Upper lobe of right lung (tissue), 1 donor: ENCODE results near the gene FBXO24. TPM values are rescaled to one million over a fixed set of nuclear protein-coding genes. Genes with fewer than 3 reads are reported as not detected.

Experiments used
- ATAC-seq: fragments of 200-7000 bp; cut with Tn5 transposase; one replicate; pipeline ENCODE4 v1.9.1; 2020; ENCODE audit warnings: mild to moderate bottlenecking, moderate library complexity
- DNase-seq: peaks from one replicate; pipeline ENCODE4 v3.0.0-alpha.2; 2020
- H3K27ac ChIP-seq: fragments of 200-600 bp; one replicate; pipeline ENCODE4 v1.8.0; 2022
- H3K27me3 ChIP-seq: fragments of 200-600 bp; one replicate; pipeline ENCODE4 v1.8.0; 2022; ENCODE audit warnings: mild to moderate bottlenecking
- H3K36me3 ChIP-seq: fragments of 200-600 bp; one replicate; pipeline ENCODE4 v1.8.0; 2022
- H3K4me1 ChIP-seq: fragments of 200-600 bp; one replicate; pipeline ENCODE4 v1.8.0; 2022
- H3K4me3 ChIP-seq: fragments of 200-600 bp; one replicate; pipeline ENCODE4 v1.8.0; 2022; ENCODE audit warnings: mild to moderate bottlenecking
- H3K9me3 ChIP-seq: fragments of 200-600 bp; one replicate; pipeline ENCODE4 v1.8.0; 2022
- intact Hi-C: fragments of 100-400 bp; cut with DNase I; formaldehyde crosslinking; loops from one replicate; pipeline ENCODE4 v1.11.0; 2022
- total RNA-seq: library from RNA; stranded (reverse); fragmentation: NEBNext Ultra II Directional; extraction: Animal tissue kit (Norgen Biotek cat#: 25700); gene quantifications from one replicate; pipeline ENCODE4 v1.2.1, GENCODE V29; 2021
- TF ChIP-seq, protein P1 (sequence below): fragments of 200-600 bp; IDR thresholded peaks from one replicate; pipeline ENCODE4 v1.8.0; 2022; ENCODE audit warnings: antibody characterized with exemption
- donor health status: DM: no; HTN: yes; CAD: no; lungs with severe emphysema.

The FBXO24 gene
- total RNA-seq, 1 donor from 2014 or later, result 1.4 TPM

GRCh38 chr7:100567751-100568175 lies 18.4 kb upstream of the FBXO24 start:
- DNase-seq (peak; percentile 66), ATAC-seq (no peak)
- no peak overlapping the region for H3K4me3 ChIP-seq
- intact Hi-C loops, result loop anchor here (10.0 kb wide), 1 partner anchor 117 kb away; no protein-coding TSS in a partner anchor
- no peak overlapping the region for H3K27ac ChIP-seq
- no peaks in the 10 kb centered on the region for H3K27me3 ChIP-seq
- TF ChIP-seq, protein P1, sequence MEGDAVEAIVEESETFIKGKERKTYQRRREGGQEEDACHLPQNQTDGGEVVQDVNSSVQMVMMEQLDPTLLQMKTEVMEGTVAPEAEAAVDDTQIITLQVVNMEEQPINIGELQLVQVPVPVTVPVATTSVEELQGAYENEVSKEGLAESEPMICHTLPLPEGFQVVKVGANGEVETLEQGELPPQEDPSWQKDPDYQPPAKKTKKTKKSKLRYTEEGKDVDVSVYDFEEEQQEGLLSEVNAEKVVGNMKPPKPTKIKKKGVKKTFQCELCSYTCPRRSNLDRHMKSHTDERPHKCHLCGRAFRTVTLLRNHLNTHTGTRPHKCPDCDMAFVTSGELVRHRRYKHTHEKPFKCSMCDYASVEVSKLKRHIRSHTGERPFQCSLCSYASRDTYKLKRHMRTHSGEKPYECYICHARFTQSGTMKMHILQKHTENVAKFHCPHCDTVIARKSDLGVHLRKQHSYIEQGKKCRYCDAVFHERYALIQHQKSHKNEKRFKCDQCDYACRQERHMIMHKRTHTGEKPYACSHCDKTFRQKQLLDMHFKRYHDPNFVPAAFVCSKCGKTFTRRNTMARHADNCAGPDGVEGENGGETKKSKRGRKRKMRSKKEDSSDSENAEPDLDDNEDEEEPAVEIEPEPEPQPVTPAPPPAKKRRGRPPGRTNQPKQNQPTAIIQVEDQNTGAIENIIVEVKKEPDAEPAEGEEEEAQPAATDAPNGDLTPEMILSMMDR, result no peak
- peaks cover 6% of the 10 kb centered on the region for H3K36me3 ChIP-seq
- no peaks in the 10 kb centered on the region for H3K9me3 ChIP-seq
- peaks cover 17% of the 10 kb centered on the region for H3K4me1 ChIP-seq

GRCh38 chr7:100568176-100568895 lies 17.8 kb upstream of the FBXO24 start:
- ATAC-seq (no peak), DNase-seq (peak; percentile 63)
- Histone ChIP-seq H3K27me3 (no peaks in the 10 kb centered on the region), H3K9me3 (no peaks in the 10 kb centered on the region), H3K27ac (peak overlapping the region; percentile 20), H3K36me3 (peaks cover under 1% of the 10 kb centered on the region), H3K4me1 (peaks cover 17% of the 10 kb centered on the region), H3K4me3 (no peak overlapping the region)
- intact Hi-C loops, result loop anchor here (10.0 kb wide), 1 partner anchor 116 kb away; no protein-coding TSS in a partner anchor
- TF ChIP-seq, protein P1, result no peak

GRCh38 chr7:100568896-100569844 lies 17.0 kb upstream of the FBXO24 start:
- Histone ChIP-seq H3K27ac (peak overlapping the region; percentile 61), H3K4me3 (peak overlapping the region; percentile 42), H3K27me3 (no peaks in the 10 kb centered on the region), H3K9me3 (no peaks in the 10 kb centered on the region), H3K4me1 (peaks cover 17% of the 10 kb centered on the region), H3K36me3 (peaks cover 3% of the 10 kb centered on the region)
- peak; percentile 85 for DNase-seq
- TF ChIP-seq, protein P1, result peak; percentile 39
- ATAC-seq, result peak; percentile 56
- intact Hi-C loops, result loop anchor here (10.0 kb wide), 1 partner anchor 116 kb away; no protein-coding TSS in a partner anchor

DNA sequence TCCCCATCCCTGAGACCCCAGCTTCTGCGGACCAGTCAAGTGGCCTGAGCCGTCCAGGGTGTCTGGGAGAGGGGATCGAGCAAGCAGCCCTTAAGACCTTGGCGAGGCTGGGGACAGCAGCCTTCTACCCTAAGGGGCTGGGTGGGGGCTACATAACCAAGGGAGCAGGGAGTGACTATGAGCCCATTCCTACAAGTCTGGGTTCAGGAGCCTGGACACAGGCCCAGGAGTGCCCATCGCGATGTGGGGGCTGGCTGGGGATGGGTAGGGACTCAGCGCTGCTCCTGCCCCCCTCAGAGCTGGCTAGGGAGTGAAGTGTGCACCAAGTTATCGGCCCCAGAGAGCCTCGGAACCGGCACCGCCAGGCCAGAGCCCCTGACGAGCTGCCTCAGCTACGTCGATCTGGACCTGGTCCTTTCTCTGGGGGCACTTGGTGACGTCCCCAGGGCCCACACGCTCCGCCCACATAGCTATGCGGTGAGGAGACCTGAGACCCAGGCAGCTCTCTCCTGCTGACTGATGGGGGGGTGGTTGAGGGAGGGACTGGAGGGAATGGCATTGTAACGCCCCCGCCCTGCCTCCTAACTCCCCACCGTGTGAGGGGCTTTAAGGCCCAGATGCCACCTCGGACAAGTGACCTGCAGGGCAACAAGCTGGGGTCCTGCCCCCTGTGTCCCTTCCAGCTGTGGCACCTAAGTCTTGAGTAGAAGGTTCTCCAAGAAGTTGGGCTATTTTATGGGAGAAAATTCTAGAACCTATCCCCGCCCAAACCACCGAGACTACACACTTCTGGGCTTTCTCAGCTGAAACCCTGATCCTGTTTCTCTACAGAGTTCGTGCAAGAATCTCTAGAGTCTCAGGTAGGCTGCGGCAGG lies 14.9 kb upstream of the FBXO24 start:
- DNase-seq (peak; percentile 63), ATAC-seq (no peak)
- no peak overlapping the region for H3K27ac ChIP-seq
- H3K4me3 ChIP-seq, result no peak overlapping the region
- H3K36me3 ChIP-seq, result peaks cover 24% of the 10 kb centered on the region
- H3K9me3 ChIP-seq, result no peaks in the 10 kb centered on the region
- H3K4me1 ChIP-seq, result peaks cover 17% of the 10 kb centered on the region
- TF ChIP-seq, protein P1, result no peak
- H3K27me3 ChIP-seq, result no peaks in the 10 kb centered on the region
- intact Hi-C loops, result no loop called here

DNA sequence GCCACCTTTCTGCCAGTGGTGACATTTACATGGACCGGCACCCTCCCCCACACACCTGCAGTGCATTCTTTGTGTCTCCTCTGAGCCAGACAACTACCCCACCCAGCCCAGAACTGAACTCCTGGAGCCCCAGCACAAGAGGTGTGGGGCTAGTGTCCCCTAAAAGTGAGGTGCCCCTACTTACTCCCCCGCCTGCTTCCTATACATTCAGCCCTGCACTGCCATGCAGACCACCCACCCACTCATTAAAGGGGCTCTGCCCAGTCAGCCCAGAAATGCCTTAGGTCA lies 14.4 kb upstream of the FBXO24 start:
- Histone ChIP-seq H3K4me3 (no peak overlapping the region), H3K4me1 (peaks cover 17% of the 10 kb centered on the region), H3K27me3 (no peaks in the 10 kb centered on the region), H3K9me3 (no peaks in the 10 kb centered on the region), H3K27ac (no peak overlapping the region), H3K36me3 (peaks cover 29% of the 10 kb centered on the region)
- TF ChIP-seq, protein P1, result no peak
- ATAC-seq (no peak), DNase-seq (peak; percentile 53)
- intact Hi-C loops, result no loop called here
